OCI-LY7 (cell line): ENCODE results near the gene LHFPL6.

ENCODE experiments used
- EZH2phosphoT487 ChIP-seq: fragments of 200-600 bp; sonication (generic); IDR thresholded peaks from 2 replicates; pipeline ENCODE4 v1.6.1; 2018; ENCODE audit warnings: low read depth, borderline replicate concordance, mild to moderate bottlenecking, mixed run types, antibody characterized with exemption, low read length, moderate library complexity, mixed read lengths
- TF ChIP-seq, protein P1 (sequence below): fragments of 200-600 bp; sonication (generic); conservative IDR thresholded peaks from 2 replicates; pipeline ENCODE4 v1.5.1; 2014; ENCODE audit warnings: mild to moderate bottlenecking, antibody characterized with exemption, low read length, moderate library complexity, mixed read lengths

DNA sequence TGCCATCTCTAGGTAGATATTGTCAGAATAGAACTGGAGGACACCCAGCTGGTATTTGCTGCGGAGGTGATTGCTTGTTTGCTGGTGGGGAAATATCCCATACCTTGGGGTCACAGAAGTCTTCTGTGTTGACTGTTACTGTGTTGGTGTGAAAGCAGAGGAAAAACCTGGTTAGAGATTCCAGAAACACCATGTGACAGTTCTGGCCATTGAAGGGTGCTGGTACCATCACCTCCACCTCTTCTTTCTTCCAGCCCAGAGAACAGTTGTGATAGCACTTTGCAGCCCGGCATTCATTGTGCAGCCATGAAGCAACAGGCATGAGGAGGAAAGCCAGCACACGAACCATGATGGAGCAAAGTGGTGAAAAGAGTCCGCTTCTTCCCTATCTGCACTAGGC, 4.9 kb upstream of the LHFPL6 start:
- no peak for TF ChIP-seq EZH2phosphoT487
- TF ChIP-seq, protein P1, sequence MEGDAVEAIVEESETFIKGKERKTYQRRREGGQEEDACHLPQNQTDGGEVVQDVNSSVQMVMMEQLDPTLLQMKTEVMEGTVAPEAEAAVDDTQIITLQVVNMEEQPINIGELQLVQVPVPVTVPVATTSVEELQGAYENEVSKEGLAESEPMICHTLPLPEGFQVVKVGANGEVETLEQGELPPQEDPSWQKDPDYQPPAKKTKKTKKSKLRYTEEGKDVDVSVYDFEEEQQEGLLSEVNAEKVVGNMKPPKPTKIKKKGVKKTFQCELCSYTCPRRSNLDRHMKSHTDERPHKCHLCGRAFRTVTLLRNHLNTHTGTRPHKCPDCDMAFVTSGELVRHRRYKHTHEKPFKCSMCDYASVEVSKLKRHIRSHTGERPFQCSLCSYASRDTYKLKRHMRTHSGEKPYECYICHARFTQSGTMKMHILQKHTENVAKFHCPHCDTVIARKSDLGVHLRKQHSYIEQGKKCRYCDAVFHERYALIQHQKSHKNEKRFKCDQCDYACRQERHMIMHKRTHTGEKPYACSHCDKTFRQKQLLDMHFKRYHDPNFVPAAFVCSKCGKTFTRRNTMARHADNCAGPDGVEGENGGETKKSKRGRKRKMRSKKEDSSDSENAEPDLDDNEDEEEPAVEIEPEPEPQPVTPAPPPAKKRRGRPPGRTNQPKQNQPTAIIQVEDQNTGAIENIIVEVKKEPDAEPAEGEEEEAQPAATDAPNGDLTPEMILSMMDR, result no peak
